HEK293 (cell line): ENCODE measurements around the gene PACS2.

Experiments used
- ZNF350 ChIP-seq: fragments of 450-650 bp; formaldehyde crosslinking; IDR thresholded peaks from 2 replicates; pipeline ENCODE4 v1.5.0; 2017; ENCODE audit warnings: missing biosample characterization, mild to moderate bottlenecking, missing genetic modification characterization
- TF ChIP-seq, protein P1 (sequence below): fragments of 450-650 bp; formaldehyde crosslinking; IDR thresholded peaks from 2 replicates; pipeline ENCODE4 v1.5.1; 2016; ENCODE audit warnings: missing biosample characterization, missing genetic modification characterization
- TF ChIP-seq, protein P2 (sequence below): fragments of 450-650 bp; formaldehyde crosslinking; IDR thresholded peaks from 2 replicates; pipeline ENCODE4 v1.5.1; 2016; ENCODE audit warnings: missing biosample characterization, missing genetic modification characterization

DNA sequence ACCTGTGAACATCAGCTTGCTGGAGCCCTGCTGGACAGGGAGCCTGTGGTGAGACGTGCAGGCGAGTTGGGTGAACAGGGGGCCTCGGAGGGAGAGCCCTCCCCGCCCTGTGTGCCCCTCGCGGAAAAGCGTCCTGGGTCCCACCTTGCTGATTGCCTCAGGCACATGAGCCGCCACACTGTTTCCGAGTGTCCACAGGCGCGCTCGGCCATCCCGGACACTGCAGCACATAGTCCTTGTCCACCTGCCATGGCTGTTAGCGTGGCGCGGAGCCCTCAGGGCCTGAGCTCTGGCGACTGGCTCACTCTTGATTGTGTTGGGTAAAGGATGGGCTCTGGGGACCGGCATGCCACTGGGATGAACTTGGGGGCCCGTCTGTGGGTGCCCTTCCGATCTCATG is 40.0 kb downstream of the PACS2 start:
- TF ChIP-seq, protein P1, sequence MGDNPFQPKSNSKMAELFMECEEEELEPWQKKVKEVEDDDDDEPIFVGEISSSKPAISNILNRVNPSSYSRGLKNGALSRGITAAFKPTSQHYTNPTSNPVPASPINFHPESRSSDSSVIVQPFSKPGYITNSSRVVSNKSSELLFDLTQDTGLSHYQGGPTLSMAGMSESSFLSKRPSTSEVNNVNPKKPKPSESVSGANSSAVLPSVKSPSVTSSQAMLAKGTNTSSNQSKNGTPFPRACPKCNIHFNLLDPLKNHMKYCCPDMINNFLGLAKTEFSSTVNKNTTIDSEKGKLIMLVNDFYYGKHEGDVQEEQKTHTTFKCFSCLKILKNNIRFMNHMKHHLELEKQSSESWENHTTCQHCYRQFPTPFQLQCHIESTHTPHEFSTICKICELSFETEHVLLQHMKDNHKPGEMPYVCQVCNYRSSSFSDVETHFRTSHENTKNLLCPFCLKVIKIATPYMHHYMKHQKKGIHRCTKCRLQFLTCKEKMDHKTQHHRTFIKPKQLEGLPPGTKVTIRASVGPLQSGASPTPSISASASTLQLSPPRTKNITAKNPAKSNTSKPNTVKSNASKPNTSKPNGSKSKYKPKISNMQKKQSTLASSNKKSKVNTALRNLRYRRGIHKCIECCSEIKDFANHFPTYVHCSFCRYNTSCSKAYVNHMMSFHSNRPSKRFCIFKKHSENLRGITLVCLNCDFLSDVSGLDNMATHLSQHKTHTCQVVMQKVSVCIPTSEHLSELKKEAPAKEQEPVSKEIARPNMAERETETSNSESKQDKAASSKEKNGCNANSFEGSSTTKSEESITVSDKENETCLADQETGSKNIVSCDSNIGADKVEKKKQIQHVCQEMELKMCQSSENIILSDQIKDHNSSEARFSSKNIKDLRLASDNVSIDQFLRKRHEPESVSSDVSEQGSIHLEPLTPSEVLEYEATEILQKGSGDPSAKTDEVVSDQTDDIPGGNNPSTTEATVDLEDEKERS (tag by site-specific recombination) = no peak
- TF ChIP-seq, protein P2, sequence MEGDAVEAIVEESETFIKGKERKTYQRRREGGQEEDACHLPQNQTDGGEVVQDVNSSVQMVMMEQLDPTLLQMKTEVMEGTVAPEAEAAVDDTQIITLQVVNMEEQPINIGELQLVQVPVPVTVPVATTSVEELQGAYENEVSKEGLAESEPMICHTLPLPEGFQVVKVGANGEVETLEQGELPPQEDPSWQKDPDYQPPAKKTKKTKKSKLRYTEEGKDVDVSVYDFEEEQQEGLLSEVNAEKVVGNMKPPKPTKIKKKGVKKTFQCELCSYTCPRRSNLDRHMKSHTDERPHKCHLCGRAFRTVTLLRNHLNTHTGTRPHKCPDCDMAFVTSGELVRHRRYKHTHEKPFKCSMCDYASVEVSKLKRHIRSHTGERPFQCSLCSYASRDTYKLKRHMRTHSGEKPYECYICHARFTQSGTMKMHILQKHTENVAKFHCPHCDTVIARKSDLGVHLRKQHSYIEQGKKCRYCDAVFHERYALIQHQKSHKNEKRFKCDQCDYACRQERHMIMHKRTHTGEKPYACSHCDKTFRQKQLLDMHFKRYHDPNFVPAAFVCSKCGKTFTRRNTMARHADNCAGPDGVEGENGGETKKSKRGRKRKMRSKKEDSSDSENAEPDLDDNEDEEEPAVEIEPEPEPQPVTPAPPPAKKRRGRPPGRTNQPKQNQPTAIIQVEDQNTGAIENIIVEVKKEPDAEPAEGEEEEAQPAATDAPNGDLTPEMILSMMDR = no peak
- no peak for TF ChIP-seq ZNF350 (tag by site-specific recombination)
